CD14-positive monocyte (primary cell): ENCODE data around the gene CYB561D1. TPM values are rescaled to one million over a fixed set of nuclear protein-coding genes. Genes with fewer than 3 reads are reported as not detected.
A peak's percentile ranks its signal among the peaks of the same experiment; 100 is the strongest.

ENCODE experiments used
- DNase-seq, 3 donors: peaks; one replicate each; pipeline ENCODE4 v3.0.0-alpha.2; 2011 to 2022
- H2AFZ ChIP-seq: 2 replicates; pipeline ENCODE4 v1.6.0; 2012; ENCODE audit warnings: mild to moderate bottlenecking, low read depth, low read length, inconsistent platforms; ENCODE audit not compliant: insufficient read depth, poor library complexity, severe bottlenecking
- H3K27ac ChIP-seq, 2 donors: 1 replicate in 1 of 2; 2 replicates in 1 of 2; pipeline ENCODE4 v1.5.1; 2012 to 2013; ENCODE audit warnings: low read length in 2 of 2, control low read depth in 1 of 2, inconsistent platforms in 1 of 2, low read depth in 1 of 2, mild to moderate bottlenecking in 1 of 2
- H3K27me3 ChIP-seq, 2 donors: one replicate each; pipeline versions ENCODE4 v1.6.0 to v1.6.1; 2011 to 2013; ENCODE audit warnings: low read length in 2 of 2; ENCODE audit not compliant: control insufficient read depth in 2 of 2, insufficient read depth in 2 of 2
- H3K36me3 ChIP-seq, 2 donors: replicated peaks in 1 of 2; 1 replicate in 1 of 2; 2 replicates in 1 of 2; pipeline versions ENCODE4 v1.5.1 to v1.6.1; 2012 to 2013; ENCODE audit warnings: low read length in 2 of 2, control low read depth in 1 of 2, inconsistent platforms in 1 of 2, mild to moderate bottlenecking in 1 of 2; ENCODE audit not compliant: insufficient read depth in 2 of 2, control insufficient read depth in 1 of 2
- H3K4me1 ChIP-seq, 2 donors: 1 replicate in 1 of 2; 2 replicates in 1 of 2; pipeline versions ENCODE4 v1.5.1 to v1.6.1; 2012 to 2013; ENCODE audit warnings: low read length in 2 of 2, control low read depth in 1 of 2, inconsistent platforms in 1 of 2, mild to moderate bottlenecking in 1 of 2, moderate library complexity in 1 of 2; ENCODE audit not compliant: insufficient read depth in 2 of 2, control insufficient read depth in 1 of 2
- H3K4me2 ChIP-seq: replicated peaks from 2 replicates; pipeline ENCODE3; 2012; ENCODE audit warnings: low read length, moderate library complexity, mild to moderate bottlenecking; ENCODE audit not compliant: poor library complexity, severe bottlenecking; ENCODE audit errors: extremely low read depth
- H3K4me3 ChIP-seq, 3 experiments: fragments of 200-600 bp in 1 of 3; sonication (generic) in 1 of 3; replicated peaks in 1 of 3; 1 replicate in 2 of 3; 2 replicates in 1 of 3; pipeline ENCODE4 v1.5.1; 2011 to 2013; ENCODE audit warnings: low read length in 3 of 3, mild to moderate bottlenecking in 3 of 3, control low read depth in 2 of 3, low read depth in 2 of 3, inconsistent platforms in 1 of 3, moderate library complexity in 1 of 3
- H3K79me2 ChIP-seq: 2 replicates; pipeline ENCODE4 v1.6.0; 2012; ENCODE audit warnings: mild to moderate bottlenecking, control low read depth, inconsistent platforms, low read length, moderate library complexity; ENCODE audit not compliant: insufficient read depth
- H3K9ac ChIP-seq: 2 replicates; pipeline ENCODE4 v1.6.0; 2017; ENCODE audit warnings: low read length, mild to moderate bottlenecking; ENCODE audit not compliant: insufficient read depth, poor library complexity, severe bottlenecking
- H3K9me3 ChIP-seq, 2 donors: replicated peaks in 1 of 2; 1 replicate in 1 of 2; 2 replicates in 1 of 2; pipeline versions ENCODE4 v1.5.1 to v1.6.1; 2012 to 2013; ENCODE audit warnings: low read length in 2 of 2, control low read depth in 1 of 2; ENCODE audit not compliant: control insufficient read depth in 1 of 2, insufficient read depth in 1 of 2
- H4K20me1 ChIP-seq: 2 replicates; pipeline ENCODE4 v1.6.0; 2012; ENCODE audit warnings: mild to moderate bottlenecking, low read length, control low read depth, moderate library complexity; ENCODE audit not compliant: insufficient read depth
- H3K27ac Mint-ChIP-seq, 7 donors: one replicate each; pipeline ENCODE4 v1.8.0; 2020; ENCODE audit warnings: mild to moderate bottlenecking in 7 of 7, mixed read lengths in 7 of 7, moderate library complexity in 6 of 7, inconsistent platforms in 2 of 7
- H3K27me3 Mint-ChIP-seq, 3 donors: one replicate each; pipeline ENCODE4 v1.8.0; 2021 to 2022; ENCODE audit warnings: low read depth in 3 of 3, mild to moderate bottlenecking in 3 of 3, mixed read lengths in 3 of 3, moderate library complexity in 3 of 3, inconsistent platforms in 1 of 3
- H3K36me3 Mint-ChIP-seq, 2 donors: one replicate each; pipeline ENCODE4 v1.8.0; 2020; ENCODE audit warnings: mixed read lengths in 2 of 2, inconsistent platforms in 1 of 2, mild to moderate bottlenecking in 1 of 2
- H3K4me1 Mint-ChIP-seq: one replicate; pipeline ENCODE4 v1.8.0; 2020; ENCODE audit warnings: mild to moderate bottlenecking, mixed read lengths
- H3K4me3 Mint-ChIP-seq, 2 donors: one replicate each; pipeline ENCODE4 v1.8.0; 2020; ENCODE audit warnings: mild to moderate bottlenecking in 2 of 2, mixed read lengths in 2 of 2, moderate library complexity in 1 of 2
- H3K9me3 Mint-ChIP-seq, 7 donors: one replicate each; pipeline ENCODE4 v1.8.0; 2020 to 2022; ENCODE audit warnings: mixed read lengths in 7 of 7, mild to moderate bottlenecking in 6 of 7, moderate library complexity in 6 of 7, inconsistent platforms in 2 of 7
- WGBS: methylation state at CpG from one replicate; pipeline ENCODE4 v1.1.5; 2013; ENCODE audit warnings: missing lambda C conversion rate; ENCODE audit not compliant: insufficient coverage; 5-methylcytosine and 5-hydroxymethylcytosine counted together
- intact Hi-C, 2 donors: fragments of 100-400 bp; cut with micrococcal nuclease; formaldehyde crosslinking; loops; one replicate each; pipeline versions ENCODE4 v1.15.0 to v1.15.1; 2023
- polyA plus RNA-seq, 3 donors: library from polyadenylated mRNA; depleted of rRNA in 1 of 3; unstranded in 2 of 3; stranded (reverse) in 1 of 3; fragments of 300-500 nt in 2 of 3; fragments of >200 nt in 1 of 3; fragmentation: Illumina TruSeq in 2 of 3; gene quantifications; 1 replicate in 2 of 3; 2 replicates in 1 of 3; pipeline ENCODE4 v1.2.3, GENCODE V29; 2012 to 2021
- TF ChIP-seq, protein P1 (sequence below): fragments of 200-600 bp; IDR thresholded peaks from one replicate; pipeline ENCODE4 v1.8.0; 2022; ENCODE audit warnings: antibody characterized with exemption, mild to moderate bottlenecking

Gene CYB561D1
- polyA plus RNA-seq, 3 donors = 1.4 to 13.2 (median 4.2) TPM

DNA sequence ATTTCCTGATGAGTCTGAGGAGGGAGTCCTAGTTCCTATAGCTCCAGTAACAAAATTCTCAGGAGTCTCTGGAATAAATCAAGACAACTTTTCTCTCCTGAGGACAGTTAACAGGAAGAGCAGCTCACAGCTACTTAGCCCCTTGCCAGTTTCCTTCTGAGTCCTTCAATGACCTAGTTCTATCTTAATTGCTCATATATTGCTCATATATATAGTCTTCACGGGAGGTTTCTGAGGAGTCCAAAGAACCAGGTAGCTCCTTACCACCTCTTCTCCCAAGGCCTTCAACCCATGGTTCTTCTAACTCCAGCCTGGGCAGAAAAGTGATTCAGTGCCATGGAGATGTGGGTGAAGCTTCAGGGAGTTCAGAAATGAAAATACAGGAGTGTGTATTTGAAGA lies 11.1 kb downstream of the CYB561D1 start:
- Histone ChIP-seq H3K79me2 (no peaks in the 10 kb centered on the region), H3K4me3 (no peak overlapping the region), H3K4me1 (peaks cover 13 to 18% of the 10 kb centered on the region in 2 donors), H2AFZ (no peak overlapping the region), H3K27me3 (peaks cover 0 to 10% of the 10 kb centered on the region in 2 donors), H3K27ac (no peak overlapping the region), H3K36me3 (peaks cover 13 to 28% of the 10 kb centered on the region in 2 donors), H4K20me1 (peaks cover 19% of the 10 kb centered on the region), H3K9me3 (no peaks in the 10 kb centered on the region), H3K4me2 (no peak overlapping the region), H3K9ac (no peak overlapping the region)
- no peak for DNase-seq
- no peak overlapping the region for H3K27ac Mint-ChIP-seq
- TF ChIP-seq, protein P1, sequence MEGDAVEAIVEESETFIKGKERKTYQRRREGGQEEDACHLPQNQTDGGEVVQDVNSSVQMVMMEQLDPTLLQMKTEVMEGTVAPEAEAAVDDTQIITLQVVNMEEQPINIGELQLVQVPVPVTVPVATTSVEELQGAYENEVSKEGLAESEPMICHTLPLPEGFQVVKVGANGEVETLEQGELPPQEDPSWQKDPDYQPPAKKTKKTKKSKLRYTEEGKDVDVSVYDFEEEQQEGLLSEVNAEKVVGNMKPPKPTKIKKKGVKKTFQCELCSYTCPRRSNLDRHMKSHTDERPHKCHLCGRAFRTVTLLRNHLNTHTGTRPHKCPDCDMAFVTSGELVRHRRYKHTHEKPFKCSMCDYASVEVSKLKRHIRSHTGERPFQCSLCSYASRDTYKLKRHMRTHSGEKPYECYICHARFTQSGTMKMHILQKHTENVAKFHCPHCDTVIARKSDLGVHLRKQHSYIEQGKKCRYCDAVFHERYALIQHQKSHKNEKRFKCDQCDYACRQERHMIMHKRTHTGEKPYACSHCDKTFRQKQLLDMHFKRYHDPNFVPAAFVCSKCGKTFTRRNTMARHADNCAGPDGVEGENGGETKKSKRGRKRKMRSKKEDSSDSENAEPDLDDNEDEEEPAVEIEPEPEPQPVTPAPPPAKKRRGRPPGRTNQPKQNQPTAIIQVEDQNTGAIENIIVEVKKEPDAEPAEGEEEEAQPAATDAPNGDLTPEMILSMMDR = no peak
- peaks cover 32% of the 10 kb centered on the region for H3K4me1 Mint-ChIP-seq
- no CpG with 5 or more reads among the region's 1 CpG for WGBS
- H3K9me3 Mint-ChIP-seq = no peaks in the 10 kb centered on the region
- peaks cover 25% of the 10 kb centered on the region in 2 donors for H3K36me3 Mint-ChIP-seq
- H3K27me3 Mint-ChIP-seq = peaks cover 6 to 19% (median 15%) of the 10 kb centered on the region in 3 donors
- H3K4me3 Mint-ChIP-seq = no peak overlapping the region
- intact Hi-C loops = no loop called here

DNA sequence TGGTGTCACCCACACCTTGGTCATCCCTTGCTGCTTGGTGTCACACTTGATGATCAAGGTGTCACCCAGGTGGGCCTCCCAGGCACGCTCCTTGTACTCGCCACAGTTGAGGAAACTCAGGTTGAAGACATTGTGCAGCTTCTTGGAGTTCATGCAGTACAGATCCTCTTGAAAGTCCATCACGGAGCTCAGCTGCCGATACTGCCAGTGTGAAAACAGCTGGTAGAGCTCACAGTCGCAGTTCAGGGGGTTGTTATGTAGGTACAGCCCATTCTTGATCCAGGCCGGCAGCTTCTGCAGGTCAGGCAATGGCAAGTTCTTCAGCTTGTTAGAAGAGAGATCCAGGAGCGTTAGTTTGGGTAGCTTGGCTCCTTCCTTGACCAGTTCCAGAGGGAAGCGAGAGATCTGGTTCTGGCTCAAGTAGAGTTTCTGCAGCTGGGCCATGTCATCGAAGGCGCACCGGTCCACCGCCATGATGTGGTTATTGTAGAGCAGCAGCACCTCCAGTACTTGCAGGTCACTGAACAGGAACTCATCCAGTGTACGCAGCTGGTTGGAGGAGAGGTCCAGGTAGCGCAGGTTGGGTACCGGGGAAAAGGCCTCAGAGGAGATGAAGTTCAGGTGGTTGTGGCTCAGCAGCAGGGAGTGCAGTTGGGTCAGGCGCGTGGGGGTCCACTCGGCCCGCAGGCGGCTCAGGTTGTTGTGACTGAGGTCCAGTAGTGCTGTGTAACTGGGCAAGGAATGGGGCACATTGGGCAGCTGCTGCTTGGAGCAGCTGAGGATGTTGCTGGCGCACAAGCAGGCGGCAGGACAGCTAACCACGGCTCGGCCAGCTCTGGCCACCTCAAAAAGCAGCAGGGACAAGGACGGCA lies 14.3 kb downstream of the CYB561D1 start:
- Mint-ChIP-seq H3K9me3 (no peaks in the 10 kb centered on the region), H3K27ac (no peak overlapping the region), H3K4me1 (peaks cover 20% of the 10 kb centered on the region), H3K4me3 (peak overlapping the region; percentile 80 to 91), H3K27me3 (peaks cover 15 to 31% (median 24%) of the 10 kb centered on the region in 3 donors), H3K36me3 (peaks cover 0 to 3% of the 10 kb centered on the region in 2 donors)
- peaks cover 14 to 17% of the 10 kb centered on the region in 2 donors for H3K4me1 ChIP-seq
- H3K4me2 ChIP-seq = no peak overlapping the region
- H4K20me1 ChIP-seq = no peaks in the 10 kb centered on the region
- no peaks in the 10 kb centered on the region for H3K36me3 ChIP-seq
- DNase-seq = no peak
- H3K4me3 ChIP-seq = no peak overlapping the region
- peaks cover 0 to 10% of the 10 kb centered on the region in 2 donors for H3K27me3 ChIP-seq
- H3K9ac ChIP-seq = no peak overlapping the region
- TF ChIP-seq, protein P1 = no peak
- WGBS = 96% methylated on average over 23 of the region's 25 CpGs
- no peak overlapping the region for H3K27ac ChIP-seq
- H3K79me2 ChIP-seq = no peaks in the 10 kb centered on the region
- H2AFZ ChIP-seq = no peak overlapping the region
- intact Hi-C loops = no loop called here
- H3K9me3 ChIP-seq = no peaks in the 10 kb centered on the region
